Neutrophil (primary cell): ENCODE data around the gene UNC13C.

Experiments
- H3K27ac ChIP-seq: fragments of 200-600 bp; sonication (generic); 2 replicates; pipeline ENCODE4 v1.5.1; 2016; ENCODE audit warnings: mild to moderate bottlenecking, moderate library complexity
- H3K27me3 ChIP-seq: fragments of 200-600 bp; sonication (generic); 2 replicates; pipeline ENCODE4 v1.6.0; 2016; ENCODE audit warnings: mild to moderate bottlenecking
- H3K36me3 ChIP-seq: fragments of 200-600 bp; sonication (generic); 2 replicates; pipeline ENCODE4 v1.5.1; 2017
- H3K4me1 ChIP-seq, 2 experiments: fragments of 200-600 bp in 1 of 2; sonication (generic) in 1 of 2; 1 replicate in 1 of 2; 2 replicates in 1 of 2; pipeline versions ENCODE4 v1.5.1 to v1.6.1; 2013 to 2016; ENCODE audit warnings: low read depth in 1 of 2, low read length in 1 of 2, mild to moderate bottlenecking in 1 of 2, moderate library complexity in 1 of 2; ENCODE audit not compliant: control insufficient read depth in 1 of 2, insufficient read depth in 1 of 2
- H3K4me3 ChIP-seq, 2 experiments: fragments of 200-600 bp in 1 of 2; sonication (generic) in 1 of 2; 1 replicate in 1 of 2; 2 replicates in 1 of 2; pipeline ENCODE4 v1.5.1; 2013 to 2016; ENCODE audit warnings: low read depth in 1 of 2, low read length in 1 of 2, mild to moderate bottlenecking in 1 of 2, moderate library complexity in 1 of 2
- H3K9me3 ChIP-seq: fragments of 200-600 bp; sonication (generic); 2 replicates; pipeline ENCODE4 v1.5.1; 2016
- TF ChIP-seq, protein P1 (sequence below): fragments of 200-600 bp; sonication (generic); IDR thresholded peaks from 2 replicates; pipeline ENCODE4 v1.5.1; 2016; ENCODE audit warnings: antibody characterized with exemption

Gene UNC13C

GRCh38 chr15:54506977-54507524 is 528.8 kb downstream of the UNC13C start:
- no peaks in the 10 kb centered on the region for H3K9me3 ChIP-seq
- no peaks in the 10 kb centered on the region for H3K4me1 ChIP-seq
- H3K4me3 ChIP-seq = no peak overlapping the region
- TF ChIP-seq, protein P1, sequence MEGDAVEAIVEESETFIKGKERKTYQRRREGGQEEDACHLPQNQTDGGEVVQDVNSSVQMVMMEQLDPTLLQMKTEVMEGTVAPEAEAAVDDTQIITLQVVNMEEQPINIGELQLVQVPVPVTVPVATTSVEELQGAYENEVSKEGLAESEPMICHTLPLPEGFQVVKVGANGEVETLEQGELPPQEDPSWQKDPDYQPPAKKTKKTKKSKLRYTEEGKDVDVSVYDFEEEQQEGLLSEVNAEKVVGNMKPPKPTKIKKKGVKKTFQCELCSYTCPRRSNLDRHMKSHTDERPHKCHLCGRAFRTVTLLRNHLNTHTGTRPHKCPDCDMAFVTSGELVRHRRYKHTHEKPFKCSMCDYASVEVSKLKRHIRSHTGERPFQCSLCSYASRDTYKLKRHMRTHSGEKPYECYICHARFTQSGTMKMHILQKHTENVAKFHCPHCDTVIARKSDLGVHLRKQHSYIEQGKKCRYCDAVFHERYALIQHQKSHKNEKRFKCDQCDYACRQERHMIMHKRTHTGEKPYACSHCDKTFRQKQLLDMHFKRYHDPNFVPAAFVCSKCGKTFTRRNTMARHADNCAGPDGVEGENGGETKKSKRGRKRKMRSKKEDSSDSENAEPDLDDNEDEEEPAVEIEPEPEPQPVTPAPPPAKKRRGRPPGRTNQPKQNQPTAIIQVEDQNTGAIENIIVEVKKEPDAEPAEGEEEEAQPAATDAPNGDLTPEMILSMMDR = no peak
- no peak overlapping the region for H3K27ac ChIP-seq
- H3K27me3 ChIP-seq = no peaks in the 10 kb centered on the region
- H3K36me3 ChIP-seq = no peaks in the 10 kb centered on the region

GRCh38 chr15:54514601-54515000 is 536.4 kb downstream of the UNC13C start:
- Histone ChIP-seq H3K27ac (no peak overlapping the region), H3K27me3 (no peaks in the 10 kb centered on the region), H3K9me3 (no peaks in the 10 kb centered on the region), H3K4me1 (no peaks in the 10 kb centered on the region), H3K36me3 (no peaks in the 10 kb centered on the region), H3K4me3 (no peak overlapping the region)
- TF ChIP-seq, protein P1 = no peak

DNA sequence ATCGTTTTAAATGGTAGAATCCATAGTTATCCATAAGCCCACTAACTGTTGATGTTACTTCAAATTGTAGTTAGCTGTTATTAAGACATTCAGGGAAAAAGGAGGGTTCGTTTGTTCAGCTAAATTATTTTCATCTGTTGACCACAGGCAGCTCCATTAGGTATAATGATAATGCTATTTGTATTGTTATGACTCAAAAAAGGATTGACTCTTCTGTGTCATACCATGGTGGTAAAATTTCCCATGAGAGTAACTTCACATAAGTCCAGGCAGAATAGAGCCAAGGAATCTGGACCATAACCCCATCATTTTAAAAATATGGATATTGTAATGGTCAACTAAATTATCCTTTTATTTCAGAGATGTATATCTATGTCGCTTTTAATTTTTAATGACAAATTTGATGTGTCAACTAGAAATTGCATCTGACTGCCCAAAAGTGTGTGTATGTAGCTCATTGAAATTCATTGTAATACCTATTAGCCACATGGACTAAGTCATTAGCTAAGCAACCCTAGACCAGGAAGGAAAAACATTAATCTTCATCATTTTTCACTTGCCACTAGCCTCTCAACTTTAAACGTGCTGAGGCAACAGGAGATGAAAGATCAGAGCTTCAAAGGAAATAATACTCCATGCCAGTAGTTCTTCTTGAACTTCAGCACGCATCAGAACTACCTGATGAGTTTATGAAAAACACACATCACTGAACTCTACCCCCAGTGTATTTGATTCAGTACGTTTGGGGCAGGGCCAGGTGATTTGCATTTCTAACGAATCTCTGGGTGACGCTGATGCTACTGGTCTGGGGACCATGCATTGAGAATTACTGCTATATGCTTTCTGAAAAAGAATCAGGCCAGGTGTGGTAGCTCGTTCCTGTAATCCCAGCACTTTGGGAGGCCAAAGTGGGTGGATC is 537.7 kb downstream of the UNC13C start:
- H3K4me3 ChIP-seq = no peak overlapping the region
- H3K36me3 ChIP-seq = no peaks in the 10 kb centered on the region
- H3K9me3 ChIP-seq = no peaks in the 10 kb centered on the region
- no peaks in the 10 kb centered on the region for H3K4me1 ChIP-seq
- TF ChIP-seq, protein P1 = no peak
- no peaks in the 10 kb centered on the region for H3K27me3 ChIP-seq
- H3K27ac ChIP-seq = no peak overlapping the region

DNA sequence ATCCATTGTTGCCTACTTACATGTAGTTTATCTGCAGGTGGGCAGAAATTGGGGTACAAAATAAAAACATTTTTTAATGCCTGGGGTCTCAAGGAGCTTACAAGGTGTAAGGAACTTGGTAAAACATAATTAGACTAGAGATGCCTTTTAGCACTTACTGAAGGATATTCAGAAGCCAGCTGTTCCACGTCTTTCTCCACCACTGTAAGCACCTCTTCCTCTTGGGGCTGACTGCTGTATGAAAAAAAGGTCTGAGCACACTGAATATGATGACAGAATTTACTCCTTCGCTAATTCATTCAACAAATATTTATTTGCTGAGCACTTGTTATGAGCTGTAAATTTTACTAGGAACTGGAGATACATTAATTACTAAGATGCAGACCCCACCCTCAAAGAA is 539.1 kb downstream of the UNC13C start:
- H3K27ac ChIP-seq = no peak overlapping the region
- no peaks in the 10 kb centered on the region for H3K27me3 ChIP-seq
- H3K9me3 ChIP-seq = no peaks in the 10 kb centered on the region
- no peaks in the 10 kb centered on the region for H3K36me3 ChIP-seq
- TF ChIP-seq, protein P1 = no peak
- no peak overlapping the region for H3K4me3 ChIP-seq
- H3K4me1 ChIP-seq = no peaks in the 10 kb centered on the region

DNA sequence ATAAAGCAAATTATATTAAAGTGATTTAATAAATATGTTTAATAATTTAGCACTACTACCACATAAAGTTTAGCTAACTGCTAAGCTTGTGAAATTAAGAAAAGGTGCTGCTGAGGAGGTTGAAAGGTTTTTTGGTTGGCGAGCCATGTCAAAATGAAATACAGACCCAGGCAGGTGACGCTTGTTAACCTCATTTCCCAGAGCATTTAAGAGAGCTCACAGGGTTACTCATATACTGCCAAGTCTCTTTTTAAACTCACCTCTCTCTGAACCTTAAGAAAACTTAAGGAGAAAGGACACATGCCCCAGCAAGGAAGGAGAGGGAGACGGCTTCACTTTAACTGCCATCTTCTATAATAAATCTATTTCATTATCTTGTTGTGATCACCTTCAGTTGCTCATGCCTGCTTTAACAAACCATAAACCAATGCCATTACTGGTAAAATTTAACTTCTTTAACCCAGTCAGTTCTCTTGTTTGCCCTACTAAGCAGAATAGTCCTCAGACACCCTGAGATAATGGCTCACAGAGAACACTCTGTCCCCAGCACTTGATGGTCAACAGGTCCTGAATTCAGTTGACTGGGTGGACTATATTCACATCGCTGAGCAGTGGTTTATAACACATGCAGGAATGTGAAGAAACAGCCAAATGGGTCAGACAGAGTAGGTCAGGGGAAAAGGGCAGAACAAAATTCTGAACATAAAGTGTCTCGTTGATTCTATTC is 540.1 kb downstream of the UNC13C start:
- TF ChIP-seq, protein P1 = no peak
- H3K4me1 ChIP-seq = no peaks in the 10 kb centered on the region
- H3K27me3 ChIP-seq = no peaks in the 10 kb centered on the region
- H3K9me3 ChIP-seq = no peaks in the 10 kb centered on the region
- H3K27ac ChIP-seq = no peak overlapping the region
- no peaks in the 10 kb centered on the region for H3K36me3 ChIP-seq
- no peak overlapping the region for H3K4me3 ChIP-seq
